CD4-positive, alpha-beta T cell treated with Interleukin-6 at 100 ng/mL for 8 hours (primary cell): ENCODE measurements around the gene APOC1.
"Not testable (repeated sequence)": the region's sequence is repeated elsewhere in the genome, so short reads cannot be mapped to it uniquely, and the experiment has no call there.

Experiments
- DNase-seq: peaks from one replicate; pipeline ENCODE4 v3.0.0-alpha.2; 2020; ENCODE audit warnings: mixed read lengths, low spot score

The APOC1 gene

GRCh38 chr19:44914433-44915206 is at the start of gene APOC1:
TSS of gene APOC1 (plus strand) at chr19:44914608. CDS start at chr19:44914892, 284 bp downstream.
- peak; percentile 74 for DNase-seq

GRCh38 chr19:44865196-44865767 is 49.1 kb upstream of the APOC1 start:
- DNase-seq: no peak

GRCh38 chr19:44866664-44867063 is 47.7 kb upstream of the APOC1 start:
- no peak for DNase-seq

GRCh38 chr19:44867578-44867977 is 46.8 kb upstream of the APOC1 start:
- no peak for DNase-seq

- DNase-seq: no peak
Observed at GRCh38 chr19:44869733-44870470, 44.5 kb upstream of the APOC1 start.

GRCh38 chr19:44871809-44872208 is 42.6 kb upstream of the APOC1 start:
- no peak for DNase-seq

GRCh38 chr19:44872661-44873060 is 41.7 kb upstream of the APOC1 start:
- DNase-seq: no peak

GRCh38 chr19:44874317-44874716 is 40.1 kb upstream of the APOC1 start:
- DNase-seq: no peak

GRCh38 chr19:44875666-44876451 is 38.5 kb upstream of the APOC1 start:
- no peak for DNase-seq

GRCh38 chr19:44876930-44877535 is 37.4 kb upstream of the APOC1 start:
- no peak for DNase-seq

- DNase-seq: no peak
Observed at GRCh38 chr19:44878120-44878865, 36.1 kb upstream of the APOC1 start.

- no peak for DNase-seq
Observed at GRCh38 chr19:44879309-44880065, 34.9 kb upstream of the APOC1 start.

- DNase-seq: no peak
Observed at GRCh38 chr19:44882063-44882462, 32.3 kb upstream of the APOC1 start.

- not testable (repeated sequence) for DNase-seq
Observed at GRCh38 chr19:44882619-44883397, 31.6 kb upstream of the APOC1 start.

GRCh38 chr19:44883922-44884321 is 30.5 kb upstream of the APOC1 start:
- no peak for DNase-seq

GRCh38 chr19:44884566-44884965 is 29.8 kb upstream of the APOC1 start:
- no peak for DNase-seq

- DNase-seq: no peak
Observed at GRCh38 chr19:44886141-44886540, 28.3 kb upstream of the APOC1 start.

GRCh38 chr19:44887648-44888047 is 26.8 kb upstream of the APOC1 start:
- no peak for DNase-seq

- not testable (repeated sequence) for DNase-seq
Observed at GRCh38 chr19:44888335-44888734, 26.1 kb upstream of the APOC1 start.
